HEK293 (cell line): ENCODE data around the gene UBE3A.

Experiments
- CTCF ChIA-PET: fragments of 350-600 bp; formaldehyde crosslinking; extraction: SDS; loops from one replicate; lab custom pipeline; 2021; ENCODE audit warnings: antibody characterized with exemption; lab: Yijun Ruan, JAX
- POLR2A ChIA-PET: fragments of 300-600 bp; formaldehyde crosslinking; extraction: SDS; loops from one replicate; lab custom pipeline; 2020; ENCODE audit warnings: antibody characterized with exemption, inconsistent platforms; lab: Yijun Ruan, JAX
- H3K27ac ChIP-seq: fragments of 200-500 bp; sonication (Bioruptor generic); 2 replicates; pipeline ENCODE4 v1.5.1; 2014; ENCODE audit warnings: low read depth, low read length, control low read depth, inconsistent platforms; ENCODE audit errors: extremely low read depth
- H3K36me3 ChIP-seq, 2 experiments: fragments of 200-500 bp in 1 of 2; sonication (Bioruptor generic) in 1 of 2; 1 replicate in 1 of 2; 2 replicates in 1 of 2; pipeline ENCODE4 v1.5.1; 2014 to 2017; ENCODE audit warnings: inconsistent platforms in 2 of 2, low read length in 2 of 2; ENCODE audit not compliant: control insufficient read depth in 2 of 2, insufficient read depth in 1 of 2
- H3K4me1 ChIP-seq: fragments of 200-500 bp; sonication (Bioruptor generic); 2 replicates; pipeline ENCODE4 v1.5.1; 2014; ENCODE audit warnings: mild to moderate bottlenecking, low read length, inconsistent platforms; ENCODE audit not compliant: control insufficient read depth, insufficient read depth
- H3K4me3 ChIP-seq: 2 replicates; pipeline ENCODE4 v1.5.1; 2011; ENCODE audit warnings: low read depth, mild to moderate bottlenecking, control low read depth, low read length, moderate library complexity
- H3K9me3 ChIP-seq: fragments of 200-500 bp; sonication (Bioruptor generic); 2 replicates; pipeline ENCODE4 v1.5.1; 2014; ENCODE audit warnings: low read depth, low read length, inconsistent platforms; ENCODE audit not compliant: control insufficient read depth, insufficient read depth
- KLF10 ChIP-seq: fragments of 450-650 bp; IDR thresholded peaks from 2 replicates; pipeline ENCODE4 v1.5.1; 2018; ENCODE audit warnings: missing biosample characterization, mild to moderate bottlenecking, missing genetic modification characterization
- OVOL3 ChIP-seq: fragments of 450-650 bp; formaldehyde crosslinking; IDR thresholded peaks from 2 replicates; pipeline ENCODE4 v1.5.1; 2016; ENCODE audit warnings: missing biosample characterization, missing genetic modification characterization
- PRDM10 ChIP-seq: fragments of 450-650 bp; formaldehyde crosslinking; IDR thresholded peaks from 2 replicates; pipeline ENCODE4 v1.5.1; 2016; ENCODE audit warnings: missing biosample characterization, missing genetic modification characterization
- SETDB1 ChIP-seq: IDR thresholded peaks from one replicate; pipeline ENCODE4 v1.6.1; 2017; ENCODE audit warnings: mild to moderate bottlenecking, low read length, moderate library complexity, mixed read lengths; ENCODE audit not compliant: insufficient read length
- SP2 ChIP-seq: fragments of 450-650 bp; formaldehyde crosslinking; IDR thresholded peaks from 2 replicates; pipeline ENCODE4 v1.5.1; 2016; ENCODE audit warnings: missing biosample characterization, missing genetic modification characterization
- SP7 ChIP-seq: fragments of 450-650 bp; formaldehyde crosslinking; IDR thresholded peaks from 2 replicates; pipeline ENCODE4 v1.5.1; 2016; ENCODE audit warnings: missing biosample characterization, missing genetic modification characterization
- TRIM28 ChIP-seq: IDR thresholded peaks from 2 replicates; pipeline ENCODE4 v1.6.1; 2011; ENCODE audit warnings: low read length, control low read depth, borderline replicate concordance
- YY1 ChIP-seq: fragments of 450-650 bp; formaldehyde crosslinking; IDR thresholded peaks from 2 replicates; pipeline ENCODE4 v1.5.1; 2018; ENCODE audit warnings: missing biosample characterization, missing genetic modification characterization
- ZBTB26 ChIP-seq: fragments of 450-650 bp; formaldehyde crosslinking; optimal IDR thresholded peaks from 2 replicates; pipeline ENCODE3; 2016; ENCODE audit warnings: missing biosample characterization, mild to moderate bottlenecking, missing genetic modification characterization
- ZNF121 ChIP-seq: fragments of 450-650 bp; formaldehyde crosslinking; IDR thresholded peaks from 2 replicates; pipeline ENCODE4 v1.5.1; 2016; ENCODE audit warnings: missing biosample characterization, missing genetic modification characterization
- ZNF175 ChIP-seq: fragments of 450-650 bp; formaldehyde crosslinking; IDR thresholded peaks from 2 replicates; pipeline ENCODE4 v1.5.1; 2016; ENCODE audit warnings: missing biosample characterization, missing genetic modification characterization
- ZNF2 ChIP-seq: fragments of 450-650 bp; formaldehyde crosslinking; IDR thresholded peaks from 2 replicates; pipeline ENCODE4 v1.5.1; 2016; ENCODE audit warnings: missing biosample characterization, missing genetic modification characterization
- ZNF223 ChIP-seq: fragments of 450-650 bp; formaldehyde crosslinking; IDR thresholded peaks from 2 replicates; pipeline ENCODE4 v1.5.1; 2016; ENCODE audit warnings: missing biosample characterization, missing genetic modification characterization
- ZNF248 ChIP-seq: fragments of 450-650 bp; formaldehyde crosslinking; IDR thresholded peaks from 2 replicates; pipeline ENCODE4 v1.5.1; 2017; ENCODE audit warnings: missing biosample characterization, missing genetic modification characterization
- ZNF292 ChIP-seq: fragments of 450-650 bp; formaldehyde crosslinking; IDR thresholded peaks from 2 replicates; pipeline ENCODE4 v1.5.1; 2016; ENCODE audit warnings: low read depth, missing biosample characterization, missing genetic modification characterization, borderline replicate concordance
- ZNF311 ChIP-seq: fragments of 450-650 bp; formaldehyde crosslinking; IDR thresholded peaks from 2 replicates; pipeline ENCODE4 v1.5.1; 2017; ENCODE audit warnings: missing biosample characterization, missing genetic modification characterization, borderline replicate concordance
- ZNF449 ChIP-seq: fragments of 450-650 bp; formaldehyde crosslinking; IDR thresholded peaks from 2 replicates; pipeline ENCODE4 v1.5.1; 2017; ENCODE audit warnings: missing biosample characterization, mild to moderate bottlenecking, missing genetic modification characterization, moderate library complexity
- ZNF513 ChIP-seq: fragments of 450-650 bp; IDR thresholded peaks from 2 replicates; pipeline ENCODE4 v1.5.1; 2018; ENCODE audit warnings: missing biosample characterization, missing genetic modification characterization
- ZNF580 ChIP-seq: fragments of 450-650 bp; formaldehyde crosslinking; IDR thresholded peaks from 2 replicates; pipeline ENCODE4 v1.5.1; 2016; ENCODE audit warnings: missing biosample characterization, missing genetic modification characterization
- ZNF639 ChIP-seq: fragments of 450-650 bp; formaldehyde crosslinking; IDR thresholded peaks from 2 replicates; pipeline ENCODE4 v1.5.1; 2016; ENCODE audit warnings: missing biosample characterization, missing genetic modification characterization
- ZNF654 ChIP-seq: fragments of 450-650 bp; formaldehyde crosslinking; IDR thresholded peaks from 2 replicates; pipeline ENCODE4 v1.5.1; 2016; ENCODE audit warnings: low read depth, missing biosample characterization, missing genetic modification characterization
- ZNF701 ChIP-seq: fragments of 450-650 bp; formaldehyde crosslinking; IDR thresholded peaks from 2 replicates; pipeline ENCODE4 v1.5.1; 2016; ENCODE audit warnings: missing biosample characterization, missing genetic modification characterization
- ZNF76 ChIP-seq: fragments of 450-650 bp; formaldehyde crosslinking; IDR thresholded peaks from 2 replicates; pipeline ENCODE4; 2016; ENCODE audit warnings: low read depth, missing biosample characterization, missing genetic modification characterization, borderline replicate concordance
- ZSCAN30 ChIP-seq: fragments of 450-650 bp; IDR thresholded peaks from 2 replicates; pipeline ENCODE4 v1.5.1; 2018; ENCODE audit warnings: missing biosample characterization, mild to moderate bottlenecking, missing genetic modification characterization, moderate library complexity

The UBE3A gene

GRCh38 chr15:25335279-25335678 lies 103.5 kb downstream of the UBE3A start:
- H3K9me3 ChIP-seq: no peaks in the 10 kb centered on the region
- CTCF ChIA-PET: no interaction called here
- peaks cover 0 to 37% of the 10 kb centered on the region in 2 experiments; a peak in 1 of 3 replicates for H3K36me3 ChIP-seq
- POLR2A ChIA-PET: no interaction called here
- no peak overlapping the region for H3K27ac ChIP-seq
- no peaks in the 10 kb centered on the region for H3K4me1 ChIP-seq
- TF ChIP-seq ZNF292 (tag by site-specific recombination): no peak
- TF ChIP-seq ZNF311 (tag by site-specific recombination): no peak
- no peak for TF ChIP-seq ZSCAN30 (tag by site-specific recombination)
- no peak for TF ChIP-seq ZNF223 (tag by site-specific recombination)
- TF ChIP-seq ZNF76 (tag by site-specific recombination): no peak
- no peak for TF ChIP-seq ZNF2 (tag by site-specific recombination)
- no peak for TF ChIP-seq KLF10 (tag by site-specific recombination)
- TF ChIP-seq SP7 (tag by site-specific recombination): no peak
- TF ChIP-seq ZNF121 (tag by site-specific recombination): no peak
- TF ChIP-seq ZNF449 (tag by site-specific recombination): no peak
- TF ChIP-seq ZNF654: no peak
- no peak for TF ChIP-seq ZNF701
- no peak for TF ChIP-seq ZNF580
- no peak for TF ChIP-seq ZNF175
- no peak for TF ChIP-seq PRDM10 (tag by site-specific recombination)
- TF ChIP-seq OVOL3: no peak
- H3K4me3 ChIP-seq: no peak overlapping the region

- ChIA-PET POLR2A (no interaction called here), CTCF (no interaction called here)
- Histone ChIP-seq H3K4me3 (no peak overlapping the region), H3K4me1 (no peaks in the 10 kb centered on the region), H3K9me3 (no peaks in the 10 kb centered on the region), H3K36me3 (peaks cover 0 to 20% of the 10 kb centered on the region in 2 experiments; a peak in 1 of 3 replicates), H3K27ac (no peak overlapping the region)
- TF ChIP-seq ZNF248 (no peak), SETDB1 (no peak), ZNF2 (tag by site-specific recombination) (no peak), ZNF76 (tag by site-specific recombination) (no peak), ZNF513 (tag by site-specific recombination) (no peak), ZNF639 (tag by site-specific recombination) (no peak), TRIM28 (no peak), YY1 (tag by site-specific recombination) (no peak), ZBTB26 (no peak), SP2 (tag by site-specific recombination) (no peak)
These were observed 105.8 kb downstream of the UBE3A start for GRCh38 chr15:25333049-25333448.
